Stomach (tissue), 4 donors: ENCODE data around the gene HMMR.

Source experiments
- CTCF ChIP-seq, 7 experiments: fragments of 450-650 bp in 4 of 7; fragments of 200-600 bp in 3 of 7; sonication (generic) in 3 of 7; IDR thresholded peaks; one replicate each; pipeline ENCODE4 v1.5.1; 2016 to 2019; ENCODE audit warnings: antibody characterized with exemption in 7 of 7, control low read depth in 2 of 7, mild to moderate bottlenecking in 1 of 7
- EP300 ChIP-seq: sonication (generic); formaldehyde crosslinking; IDR thresholded peaks from one replicate; pipeline ENCODE4 v1.6.1; 2017; ENCODE audit warnings: antibody characterized with exemption
- POLR2A ChIP-seq, 4 donors: fragments of 450-650 bp; IDR thresholded peaks; one replicate each; pipeline ENCODE4 v1.6.1; 2016; ENCODE audit warnings: antibody characterized with exemption in 4 of 4, control low read depth in 2 of 4, mild to moderate bottlenecking in 1 of 4, moderate library complexity in 1 of 4
- POLR2AphosphoS5 ChIP-seq, 3 donors: sonication (generic); formaldehyde crosslinking; IDR thresholded peaks; one replicate each; pipeline ENCODE4 v1.6.1; 2016; ENCODE audit warnings: antibody characterized with exemption in 3 of 3

GRCh38 chr5:163497315-163497714 is 36.9 kb downstream of the HMMR start:
- TF ChIP-seq POLR2A (IDR thresholded peaks at IDR 0.05) (no peak), CTCF (IDR thresholded peaks at IDR 0.05) (no peak), POLR2AphosphoS5 (IDR thresholded peaks at IDR 0.05) (no peak), EP300 (no peak)
